ENCODE results near the gene POMGNT1.
A peak's percentile ranks its signal among the peaks of the same experiment; 100 is the strongest.

Gene POMGNT1

GRCh38 chr1:46176211-46176865, 21.9 kb downstream of the POMGNT1 start, which contains the start of gene P3R3URF:
Gene P3R3URF (minus strand): TSS chr1:46176488. CDS start chr1:46176471, 17 bp downstream.
- TF ChIP-seq ZFX (IDR thresholded peaks at IDR 0.05) (no peak), CTCF (conservative IDR thresholded peaks at IDR 0.05) (no peak)
- peak within 1 kb of the TSS; percentile 88 for H3K27ac ChIP-seq

- peak overlapping the region; percentile 88 for H3K27ac ChIP-seq
- no peak for TF ChIP-seq CTCF (conservative IDR thresholded peaks at IDR 0.05)
- TF ChIP-seq ZFX (IDR thresholded peaks at IDR 0.05) = no peak
Observed at GRCh38 chr1:46175243-46175642, 23.0 kb downstream of the POMGNT1 start.

DNA sequence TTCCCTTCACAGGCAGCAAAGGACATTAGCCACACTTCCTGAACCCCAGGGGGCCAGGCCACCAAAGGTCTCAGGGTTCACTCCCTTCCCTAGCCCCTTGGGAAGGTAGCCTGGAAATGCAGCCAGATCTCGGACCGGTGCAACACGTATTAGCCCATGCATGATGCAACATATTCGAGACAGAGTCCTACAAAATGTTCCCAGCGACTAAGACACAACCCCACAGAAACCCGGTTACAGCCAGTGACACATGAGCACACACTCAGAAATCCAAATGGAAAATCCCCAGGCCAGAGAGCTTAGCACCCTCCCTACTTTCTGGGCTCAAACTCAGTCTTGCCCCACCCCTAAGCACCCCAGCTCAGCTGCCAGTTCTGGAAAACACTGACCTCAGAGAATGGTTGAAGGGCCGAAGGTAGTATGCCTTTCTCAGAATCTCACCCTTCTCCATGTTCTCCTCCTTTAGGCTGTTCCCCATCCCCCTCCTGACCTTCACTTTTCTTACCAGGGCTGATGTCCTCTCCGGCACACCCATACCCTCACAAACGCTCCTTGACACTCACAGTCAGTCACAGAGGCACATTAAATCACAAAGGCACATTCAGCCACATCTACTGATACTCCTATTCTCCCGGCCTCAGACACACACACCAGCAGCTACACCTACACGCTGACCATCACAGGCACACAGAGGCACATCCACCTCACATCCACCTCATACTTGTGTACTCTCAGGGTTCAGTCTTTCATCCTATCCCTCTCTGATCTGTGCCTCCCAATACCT, 23.6 kb downstream of the POMGNT1 start, which contains the start of gene TSPAN1:
Gene TSPAN1 (plus strand): TSS at position 640 of the 784 bp plus-strand sequence. CDS start 6,021 bp downstream, outside the sequence.
- TF ChIP-seq CTCF (conservative IDR thresholded peaks at IDR 0.05) (no peak), ZFX (IDR thresholded peaks at IDR 0.05) (no peak)
- H3K27ac ChIP-seq = peak within 1 kb of the TSS; percentile 88

DNA sequence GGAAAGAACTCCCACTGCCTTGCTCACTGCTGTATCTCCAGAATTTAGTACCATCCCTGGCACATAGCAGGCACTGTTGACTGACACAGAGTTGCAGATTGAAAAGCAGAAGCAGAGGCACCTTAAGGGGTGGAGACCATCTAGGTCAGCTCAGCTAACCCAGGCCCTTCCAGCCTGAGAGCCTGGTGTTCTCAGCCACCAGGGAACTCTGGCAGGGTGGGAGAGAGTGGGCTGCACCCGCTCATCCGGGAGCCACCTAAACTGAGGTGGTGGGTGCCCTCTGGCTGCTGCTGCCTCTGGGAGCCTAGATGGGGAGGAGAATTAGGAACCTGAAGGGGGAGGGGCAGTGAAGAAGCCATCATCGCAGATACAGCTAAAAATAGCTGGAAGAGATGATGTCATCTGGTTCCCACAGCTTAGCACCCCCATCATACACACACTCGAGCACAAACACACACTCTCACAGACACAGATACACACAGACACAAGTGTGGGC, 24.8 kb downstream of the POMGNT1 start:
- H3K27ac ChIP-seq = peak overlapping the region; percentile 88
- no peak for TF ChIP-seq ZFX (IDR thresholded peaks at IDR 0.05)
- no peak for TF ChIP-seq CTCF (conservative IDR thresholded peaks at IDR 0.05)

DNA sequence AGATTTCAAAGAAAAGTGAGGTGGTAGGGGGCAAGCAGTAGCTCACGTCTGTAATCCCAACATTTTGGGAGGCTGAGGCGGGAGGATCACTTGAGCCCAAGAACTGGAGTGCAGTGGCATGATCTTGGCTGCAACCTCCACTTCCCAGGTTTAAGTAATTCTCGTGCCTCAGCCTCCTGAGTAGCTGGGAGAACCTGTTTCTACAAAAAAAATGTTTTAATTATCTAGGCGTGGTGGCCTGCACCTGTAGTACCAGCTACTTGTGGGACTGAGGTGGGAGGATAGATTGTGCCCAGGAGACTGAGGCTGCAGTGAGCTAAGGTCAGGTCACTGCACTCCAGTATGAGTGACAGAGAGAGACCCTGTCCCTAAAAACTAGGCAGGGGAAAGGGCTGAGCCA, 25.9 kb downstream of the POMGNT1 start:
- no peak for TF ChIP-seq CTCF (conservative IDR thresholded peaks at IDR 0.05)
- TF ChIP-seq ZFX (IDR thresholded peaks at IDR 0.05) = no peak
- H3K27ac ChIP-seq = peak overlapping the region; percentile 88

DNA sequence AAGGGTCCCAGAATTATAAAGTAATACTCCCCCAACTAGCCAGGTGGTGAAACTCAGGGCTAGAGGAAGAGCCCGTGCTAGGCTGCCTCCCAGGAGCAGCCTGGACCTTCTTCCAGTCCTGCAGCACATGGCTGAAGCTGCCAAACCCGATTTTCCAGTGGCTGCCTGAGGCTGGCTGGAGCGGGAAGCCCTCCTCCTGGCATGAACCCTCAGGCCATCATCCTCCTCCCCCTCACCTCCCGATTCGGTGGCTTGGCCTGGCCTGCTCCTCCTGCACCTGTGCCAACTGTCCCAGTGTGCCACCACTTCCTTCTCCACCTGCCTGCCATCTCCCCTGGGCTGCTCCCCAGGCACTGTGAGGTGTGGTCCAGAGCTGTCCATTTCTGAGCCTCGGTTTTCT, 26.4 kb downstream of the POMGNT1 start:
- H3K27ac ChIP-seq = peak overlapping the region; percentile 88
- TF ChIP-seq ZFX (IDR thresholded peaks at IDR 0.05) (no peak), CTCF (conservative IDR thresholded peaks at IDR 0.05) (no peak)

- H3K27ac ChIP-seq = peak overlapping the region; percentile 88
- TF ChIP-seq ZFX (IDR thresholded peaks at IDR 0.05) (no peak), CTCF (conservative IDR thresholded peaks at IDR 0.05) (no peak)
Observed at GRCh38 chr1:46171351-46171750, 26.9 kb downstream of the POMGNT1 start.
